Nephron progenitor cell (in vitro differentiated cells): ENCODE data around the gene GSC2.

ENCODE experiments used
- DNase-seq: peaks from one replicate; pipeline ENCODE4 v3.0.0; 2021
- H3K27ac Mint-ChIP-seq: 2 replicates; pipeline ENCODE4 v1.8.0; 2021; ENCODE audit warnings: mild to moderate bottlenecking, moderate library complexity, mixed read lengths
- H3K27me3 Mint-ChIP-seq: 2 replicates; pipeline ENCODE4 v1.8.0; 2021; ENCODE audit warnings: mild to moderate bottlenecking, low read depth, mixed read lengths; ENCODE audit not compliant: poor library complexity
- H3K36me3 Mint-ChIP-seq: 2 replicates; pipeline ENCODE4 v1.8.0; 2021; ENCODE audit warnings: low read depth, mixed read lengths
- H3K4me1 Mint-ChIP-seq: 2 replicates; pipeline ENCODE4 v1.8.0; 2021; ENCODE audit warnings: mixed read lengths
- H3K4me3 Mint-ChIP-seq: 2 replicates; pipeline ENCODE4 v1.8.0; 2021; ENCODE audit warnings: mild to moderate bottlenecking, moderate library complexity, mixed read lengths
- H3K9me3 Mint-ChIP-seq: 2 replicates; pipeline ENCODE4 v1.8.0; 2021; ENCODE audit warnings: mild to moderate bottlenecking, moderate library complexity, mixed read lengths
- TF ChIP-seq, protein P1 (sequence below): fragments of 200-600 bp; sonication (generic); IDR thresholded peaks from 2 replicates; pipeline ENCODE4 v1.5.0; 2021; ENCODE audit warnings: antibody characterized with exemption

Gene GSC2, protein sequence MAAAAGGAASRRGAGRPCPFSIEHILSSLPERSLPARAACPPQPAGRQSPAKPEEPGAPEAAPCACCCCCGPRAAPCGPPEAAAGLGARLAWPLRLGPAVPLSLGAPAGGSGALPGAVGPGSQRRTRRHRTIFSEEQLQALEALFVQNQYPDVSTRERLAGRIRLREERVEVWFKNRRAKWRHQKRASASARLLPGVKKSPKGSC

DNA sequence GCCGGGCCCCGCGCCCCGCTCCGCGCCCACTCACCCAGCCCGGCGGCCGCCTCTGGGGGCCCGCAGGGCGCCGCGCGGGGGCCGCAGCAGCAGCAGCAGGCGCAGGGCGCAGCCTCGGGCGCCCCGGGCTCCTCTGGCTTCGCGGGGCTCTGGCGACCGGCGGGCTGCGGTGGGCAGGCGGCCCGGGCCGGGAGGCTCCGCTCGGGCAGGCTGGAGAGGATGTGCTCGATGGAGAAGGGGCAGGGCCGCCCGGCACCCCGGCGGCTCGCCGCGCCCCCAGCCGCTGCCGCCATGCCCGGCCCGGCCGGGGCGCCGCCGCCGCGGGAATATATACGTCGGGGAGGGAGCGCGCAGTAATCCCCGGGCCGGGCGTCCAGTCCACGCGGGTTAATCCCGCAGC, at the start of gene GSC2:
GSC2 (minus strand) TSS at position 302 of the 400 bp plus-strand sequence; CDS start at position 293, 9 bp downstream.
- Mint-ChIP-seq H3K9me3 (peaks cover 24% of the 10 kb centered on the region), H3K27ac (no peak within 1 kb of the TSS), H3K36me3 (no peaks in the 10 kb centered on the region), H3K4me3 (peak within 1 kb of the TSS; percentile 44), H3K27me3 (peaks cover 92% of the 10 kb centered on the region), H3K4me1 (peaks cover 4% of the 10 kb centered on the region)
- no peak for DNase-seq
- TF ChIP-seq, protein P1, sequence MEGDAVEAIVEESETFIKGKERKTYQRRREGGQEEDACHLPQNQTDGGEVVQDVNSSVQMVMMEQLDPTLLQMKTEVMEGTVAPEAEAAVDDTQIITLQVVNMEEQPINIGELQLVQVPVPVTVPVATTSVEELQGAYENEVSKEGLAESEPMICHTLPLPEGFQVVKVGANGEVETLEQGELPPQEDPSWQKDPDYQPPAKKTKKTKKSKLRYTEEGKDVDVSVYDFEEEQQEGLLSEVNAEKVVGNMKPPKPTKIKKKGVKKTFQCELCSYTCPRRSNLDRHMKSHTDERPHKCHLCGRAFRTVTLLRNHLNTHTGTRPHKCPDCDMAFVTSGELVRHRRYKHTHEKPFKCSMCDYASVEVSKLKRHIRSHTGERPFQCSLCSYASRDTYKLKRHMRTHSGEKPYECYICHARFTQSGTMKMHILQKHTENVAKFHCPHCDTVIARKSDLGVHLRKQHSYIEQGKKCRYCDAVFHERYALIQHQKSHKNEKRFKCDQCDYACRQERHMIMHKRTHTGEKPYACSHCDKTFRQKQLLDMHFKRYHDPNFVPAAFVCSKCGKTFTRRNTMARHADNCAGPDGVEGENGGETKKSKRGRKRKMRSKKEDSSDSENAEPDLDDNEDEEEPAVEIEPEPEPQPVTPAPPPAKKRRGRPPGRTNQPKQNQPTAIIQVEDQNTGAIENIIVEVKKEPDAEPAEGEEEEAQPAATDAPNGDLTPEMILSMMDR = no peak

DNA sequence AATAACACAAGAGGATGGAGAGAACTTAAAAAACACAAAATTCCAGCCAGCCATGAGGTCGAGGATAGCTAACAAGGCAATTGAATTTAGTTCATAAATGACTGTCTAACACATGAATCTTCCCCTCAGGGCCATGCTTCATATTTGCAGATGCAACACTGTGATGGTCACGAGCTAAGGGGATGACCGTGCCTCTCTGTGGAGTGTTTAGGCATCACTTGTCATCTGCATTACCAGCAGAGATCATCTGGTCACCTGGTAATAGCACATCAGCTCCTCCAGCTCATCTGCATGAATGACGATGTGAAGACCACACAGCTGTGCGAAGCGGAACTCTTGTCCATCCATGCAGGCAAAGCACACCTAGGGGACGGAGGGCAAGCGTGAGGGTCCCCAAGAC, 49.4 kb upstream of the GSC2 start:
- no peaks in the 10 kb centered on the region for H3K9me3 Mint-ChIP-seq
- DNase-seq = no peak
- H3K4me1 Mint-ChIP-seq = peaks cover 10% of the 10 kb centered on the region
- no peak overlapping the region for H3K4me3 Mint-ChIP-seq
- TF ChIP-seq, protein P1 = no peak
- peaks cover 6% of the 10 kb centered on the region for H3K27me3 Mint-ChIP-seq
- H3K36me3 Mint-ChIP-seq = peaks cover 5% of the 10 kb centered on the region
- H3K27ac Mint-ChIP-seq = no peak overlapping the region

DNA sequence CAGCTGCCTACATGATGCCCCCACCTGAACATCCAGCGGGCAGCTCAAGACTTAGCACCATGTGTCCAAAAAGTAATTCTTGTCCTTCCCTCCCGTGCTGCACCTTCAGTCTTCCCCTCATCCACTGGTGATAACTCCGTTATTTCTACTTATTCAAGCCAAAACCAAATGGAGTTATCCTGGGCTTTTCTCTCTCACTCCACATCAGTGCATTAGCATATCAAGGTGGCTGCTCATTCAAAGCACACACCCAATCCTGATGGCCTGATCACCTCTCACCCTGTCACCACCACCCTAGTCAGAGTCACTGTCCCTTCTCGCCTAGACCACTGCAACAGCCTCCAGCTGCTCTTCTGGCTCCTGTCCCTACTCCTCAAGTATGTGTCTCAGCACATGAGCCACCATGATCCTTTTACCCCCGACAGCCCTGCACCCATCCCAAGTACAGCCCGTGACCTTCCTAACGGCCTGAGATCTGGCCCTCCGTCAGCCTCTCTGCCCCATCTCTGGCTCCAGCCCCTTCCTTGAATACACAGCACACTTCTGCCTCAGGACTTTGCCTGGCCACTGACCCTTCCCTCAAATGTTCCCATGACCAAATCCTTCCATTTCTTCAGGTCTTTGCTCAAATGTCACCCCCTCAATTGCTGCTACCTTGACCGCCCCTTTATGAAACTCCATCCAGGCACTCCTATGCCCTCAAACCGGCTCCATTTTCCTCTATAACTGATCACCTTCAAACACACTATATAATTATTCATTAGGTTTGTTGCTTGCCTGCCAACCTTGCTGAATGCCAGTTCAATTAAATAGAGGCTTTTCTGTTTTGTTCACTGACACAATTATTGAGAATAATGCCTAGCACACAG, 48.1 kb upstream of the GSC2 start:
- peak overlapping the region; percentile 20 for H3K27ac Mint-ChIP-seq
- no peak overlapping the region for H3K4me3 Mint-ChIP-seq
- peaks cover 10% of the 10 kb centered on the region for H3K4me1 Mint-ChIP-seq
- H3K36me3 Mint-ChIP-seq = peaks cover 13% of the 10 kb centered on the region
- DNase-seq = no peak
- no peaks in the 10 kb centered on the region for H3K9me3 Mint-ChIP-seq
- TF ChIP-seq, protein P1 = no peak
- H3K27me3 Mint-ChIP-seq = peaks cover 3% of the 10 kb centered on the region

DNA sequence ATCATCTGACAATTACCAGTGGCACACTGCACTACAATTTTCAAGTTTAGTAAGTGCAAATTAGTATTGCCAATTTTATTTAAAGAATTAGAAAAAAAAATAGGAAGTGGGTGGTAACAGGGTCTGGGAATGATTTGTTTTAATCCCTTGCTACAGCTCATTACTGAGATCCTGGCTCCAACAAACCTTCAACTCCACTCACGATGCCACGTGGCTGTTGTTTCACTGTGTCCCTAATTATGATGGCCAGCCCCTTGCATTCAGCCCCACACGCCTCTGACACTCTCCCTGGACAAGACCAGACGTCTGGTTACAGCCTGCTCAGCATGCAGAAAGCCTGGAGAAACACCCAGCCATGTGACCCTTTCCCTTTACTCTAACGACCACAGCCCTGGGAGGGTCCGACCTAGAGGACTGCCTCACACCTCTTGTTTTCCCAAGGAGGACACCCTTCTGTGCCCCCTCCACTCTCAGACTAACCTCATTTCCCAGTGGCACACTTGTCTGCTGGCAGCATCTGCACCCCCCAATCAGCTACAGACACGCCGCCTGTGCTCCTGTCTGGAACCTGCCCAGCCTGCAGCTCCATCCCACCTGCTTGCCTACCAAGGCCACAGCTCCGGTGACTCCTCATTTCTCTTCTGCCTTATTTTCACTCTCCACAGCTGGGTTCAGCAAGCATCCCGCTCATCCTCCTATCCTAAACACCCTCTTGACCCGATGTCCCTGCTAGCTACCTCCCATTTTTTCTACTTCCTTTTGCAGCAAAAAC, 46.9 kb upstream of the GSC2 start:
- Mint-ChIP-seq H3K27me3 (peaks cover 3% of the 10 kb centered on the region), H3K27ac (peak overlapping the region; percentile 55), H3K9me3 (no peaks in the 10 kb centered on the region), H3K4me1 (peaks cover 10% of the 10 kb centered on the region), H3K4me3 (no peak overlapping the region), H3K36me3 (peaks cover 16% of the 10 kb centered on the region)
- DNase-seq = no peak
- TF ChIP-seq, protein P1 = no peak

DNA sequence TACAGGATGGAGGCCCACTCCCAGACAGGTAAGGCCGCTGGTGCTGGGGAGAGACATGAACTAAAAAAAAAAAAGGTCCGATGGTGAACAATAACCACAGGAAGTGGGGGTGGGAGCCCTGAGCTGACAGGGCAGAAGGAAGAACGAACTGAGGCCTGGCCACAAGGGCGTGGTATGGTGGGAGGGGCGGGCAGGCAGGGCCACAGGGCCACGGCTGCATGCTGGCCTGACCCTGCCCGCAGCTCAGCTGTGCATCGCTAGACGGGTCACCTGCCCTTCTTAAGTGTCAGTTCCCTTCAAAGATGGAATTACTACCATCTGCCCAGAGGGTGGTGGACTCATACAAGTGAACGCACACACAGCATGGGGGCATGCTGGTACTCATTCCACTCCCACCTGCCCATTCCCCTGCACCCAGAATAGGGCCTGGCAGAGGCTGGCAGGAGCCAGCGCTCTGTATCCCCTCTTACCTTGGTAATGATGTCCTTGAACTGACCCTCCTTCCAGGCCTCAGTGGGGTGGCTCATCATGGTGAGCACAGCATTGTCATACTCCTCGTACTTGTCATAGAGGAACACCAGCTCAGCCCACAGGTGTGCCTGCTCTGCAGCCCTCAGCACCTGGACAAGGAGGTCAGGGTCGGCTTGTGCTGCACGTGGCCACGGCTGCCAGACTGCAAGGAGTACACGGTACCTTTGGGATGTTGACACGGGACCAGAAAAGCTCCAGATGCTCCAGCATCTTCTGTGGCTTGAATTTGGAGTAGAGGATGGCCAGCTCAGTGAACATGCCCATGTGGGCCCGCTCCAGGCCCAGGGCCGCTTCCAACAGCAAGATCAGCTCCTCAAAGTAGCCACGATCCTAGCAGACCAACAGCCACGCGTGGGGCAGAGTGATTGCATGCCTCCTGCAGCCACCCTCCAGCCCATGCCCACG, 46.0 kb upstream of the GSC2 start:
- peaks cover 16% of the 10 kb centered on the region for H3K36me3 Mint-ChIP-seq
- H3K9me3 Mint-ChIP-seq = no peaks in the 10 kb centered on the region
- peaks cover 3% of the 10 kb centered on the region for H3K27me3 Mint-ChIP-seq
- no peak overlapping the region for H3K4me3 Mint-ChIP-seq
- H3K4me1 Mint-ChIP-seq = peaks cover 10% of the 10 kb centered on the region
- no peak overlapping the region for H3K27ac Mint-ChIP-seq
- TF ChIP-seq, protein P1 = no peak
- no peak for DNase-seq
